ENCODE data around the gene UST.
"Not testable (repeated sequence)": the region's sequence is repeated elsewhere in the genome, so short reads cannot be mapped to it uniquely, and the experiment has no call there.

Gene UST

DNA sequence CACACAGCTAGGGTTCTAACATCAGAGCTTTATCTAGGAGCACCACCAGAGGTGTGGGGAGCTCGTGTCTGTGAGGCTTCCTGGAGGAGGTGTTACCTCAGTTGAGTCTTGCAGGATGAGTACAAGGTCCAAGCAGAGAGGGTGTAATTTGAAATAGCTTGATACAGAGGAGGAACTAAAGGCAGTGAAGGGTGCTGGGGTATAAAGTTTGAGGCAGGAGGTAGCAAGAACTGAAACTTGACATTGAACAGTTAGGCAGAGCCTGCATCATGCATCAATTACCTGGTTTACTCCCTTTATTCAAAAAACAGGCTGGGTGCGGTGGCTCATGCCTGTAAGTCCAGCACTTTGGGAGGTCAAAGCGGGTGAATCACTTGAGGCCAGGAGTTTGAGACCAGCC is 241.2 kb downstream of the UST start:
- no peak for DNase-seq (ENCODE audit: low spot score)
- Mint-ChIP-seq H3K27me3 (ENCODE audit: low read depth) (peaks cover 19% of the 10 kb centered on the region), H3K36me3 (ENCODE audit: low read depth) (no peaks in the 10 kb centered on the region), H3K27ac (no peak overlapping the region), H3K9me3 (no peaks in the 10 kb centered on the region), H3K4me3 (no peak overlapping the region), H3K4me1 (ENCODE audit: low read depth) (peaks cover 1% of the 10 kb centered on the region)

DNA sequence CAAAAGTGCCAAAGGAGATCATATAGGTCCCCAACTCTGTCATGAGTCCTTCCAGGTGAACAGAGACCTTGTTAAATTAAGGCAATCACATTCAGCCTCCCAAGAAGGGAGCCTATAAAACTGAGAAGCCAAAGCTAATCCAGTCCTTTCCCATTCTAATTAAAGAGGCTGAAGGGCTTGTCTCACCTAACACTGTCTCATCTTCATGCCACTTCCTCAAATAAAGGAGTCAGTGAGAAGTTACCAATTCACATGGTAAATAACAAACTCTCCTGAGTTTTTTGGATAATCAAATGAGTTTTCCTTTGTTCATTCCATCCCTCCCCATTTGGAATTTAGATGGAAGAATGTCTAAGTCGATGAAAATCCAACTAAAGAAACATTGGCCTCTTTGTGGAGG is 242.8 kb downstream of the UST start:
- Mint-ChIP-seq H3K27me3 (ENCODE audit: low read depth) (peaks cover 19% of the 10 kb centered on the region), H3K9me3 (no peaks in the 10 kb centered on the region), H3K4me1 (ENCODE audit: low read depth) (peaks cover 1% of the 10 kb centered on the region), H3K27ac (no peak overlapping the region), H3K4me3 (no peak overlapping the region), H3K36me3 (ENCODE audit: low read depth) (no peaks in the 10 kb centered on the region)
- no peak for DNase-seq (ENCODE audit: low spot score)

- Mint-ChIP-seq H3K27ac (no peak overlapping the region), H3K4me3 (no peak overlapping the region), H3K4me1 (ENCODE audit: low read depth) (peaks cover 1% of the 10 kb centered on the region), H3K36me3 (ENCODE audit: low read depth) (no peaks in the 10 kb centered on the region), H3K9me3 (no peaks in the 10 kb centered on the region), H3K27me3 (ENCODE audit: low read depth) (peaks cover 19% of the 10 kb centered on the region)
- no peak for DNase-seq (ENCODE audit: low spot score)
Measured at GRCh38 chr6:148990403-148990802, 243.6 kb downstream of the UST start.

DNA sequence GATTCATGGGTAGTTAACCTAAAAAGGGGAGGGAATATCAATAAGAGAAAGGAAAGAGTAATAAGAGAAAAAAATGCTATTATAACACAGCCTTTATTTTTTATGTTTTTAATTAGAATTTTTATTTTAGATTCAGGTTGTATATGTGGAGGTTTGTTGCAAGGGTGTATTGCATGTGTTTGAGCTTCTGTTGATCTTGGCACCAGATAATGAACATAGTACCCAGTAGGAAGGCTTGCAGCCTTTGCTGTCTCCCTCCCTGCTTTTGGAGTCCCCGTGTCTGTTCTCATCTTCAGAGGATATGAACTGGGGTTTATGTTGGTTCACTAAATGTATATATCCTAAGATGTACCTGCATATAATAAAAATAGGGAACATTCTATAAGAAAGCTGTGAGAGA is 250.0 kb downstream of the UST start:
- Mint-ChIP-seq H3K27ac (no peak overlapping the region), H3K4me1 (ENCODE audit: low read depth) (peaks cover 21% of the 10 kb centered on the region), H3K36me3 (ENCODE audit: low read depth) (peaks cover 4% of the 10 kb centered on the region), H3K4me3 (no peak overlapping the region), H3K27me3 (ENCODE audit: low read depth) (peaks cover 20% of the 10 kb centered on the region), H3K9me3 (peaks cover 18% of the 10 kb centered on the region)
- no peak for DNase-seq (ENCODE audit: low spot score)

DNA sequence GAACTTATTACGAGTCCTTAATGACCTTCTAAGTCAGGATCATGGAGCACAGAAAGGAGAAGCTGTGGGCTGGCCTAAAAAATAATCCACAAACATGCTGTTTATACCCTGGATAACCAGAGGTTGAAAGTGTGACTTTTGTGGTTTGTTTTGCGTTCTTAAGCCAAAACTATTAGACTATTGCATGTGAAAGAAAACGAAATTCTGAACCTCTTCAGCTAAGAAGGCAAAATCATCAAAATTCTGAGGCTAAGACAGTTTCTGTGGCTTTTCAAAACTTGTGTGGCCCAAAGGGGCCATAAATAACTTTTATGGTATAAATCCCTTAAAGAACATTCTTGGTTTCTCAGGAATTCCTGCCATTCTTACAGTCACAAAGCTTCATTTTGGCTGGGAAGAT is 251.0 kb downstream of the UST start:
- peaks cover 22% of the 10 kb centered on the region for H3K9me3 Mint-ChIP-seq
- H3K27ac Mint-ChIP-seq, result no peak overlapping the region
- H3K4me1 Mint-ChIP-seq (ENCODE audit: low read depth), result peaks cover 21% of the 10 kb centered on the region
- no peak overlapping the region for H3K4me3 Mint-ChIP-seq
- H3K27me3 Mint-ChIP-seq (ENCODE audit: low read depth), result peaks cover 20% of the 10 kb centered on the region
- peaks cover 4% of the 10 kb centered on the region for H3K36me3 Mint-ChIP-seq (ENCODE audit: low read depth)
- no peak for DNase-seq (ENCODE audit: low spot score)

DNA sequence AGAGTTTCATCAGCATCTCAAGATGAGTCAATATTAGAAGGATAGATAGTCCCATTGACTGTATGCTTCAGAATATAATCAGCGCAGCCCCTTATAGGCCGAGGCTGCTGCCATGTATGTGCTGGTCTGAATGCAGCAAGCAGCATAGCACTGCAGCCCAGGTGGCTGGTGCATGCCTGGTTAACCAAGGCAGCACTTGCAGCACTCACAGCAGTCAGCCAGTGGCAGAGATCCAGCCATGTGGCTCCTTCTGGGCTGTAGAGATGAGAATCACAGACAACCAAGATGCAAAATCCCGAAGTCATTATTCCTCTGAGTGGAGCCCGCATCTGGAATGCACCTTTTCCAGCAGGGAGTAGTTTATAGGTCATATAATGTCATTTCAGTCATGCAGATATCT is 251.9 kb downstream of the UST start:
- H3K9me3 Mint-ChIP-seq, result peaks cover 22% of the 10 kb centered on the region
- peaks cover 4% of the 10 kb centered on the region for H3K36me3 Mint-ChIP-seq (ENCODE audit: low read depth)
- no peak overlapping the region for H3K27ac Mint-ChIP-seq
- peaks cover 20% of the 10 kb centered on the region for H3K27me3 Mint-ChIP-seq (ENCODE audit: low read depth)
- DNase-seq (ENCODE audit: low spot score), result no peak
- H3K4me1 Mint-ChIP-seq (ENCODE audit: low read depth), result peaks cover 21% of the 10 kb centered on the region
- H3K4me3 Mint-ChIP-seq, result no peak overlapping the region

- no peak for DNase-seq (ENCODE audit: low spot score)
- Mint-ChIP-seq H3K27ac (no peak overlapping the region), H3K9me3 (peaks cover 22% of the 10 kb centered on the region), H3K4me3 (no peak overlapping the region), H3K36me3 (ENCODE audit: low read depth) (peaks cover 4% of the 10 kb centered on the region), H3K27me3 (ENCODE audit: low read depth) (peaks cover 20% of the 10 kb centered on the region), H3K4me1 (ENCODE audit: low read depth) (peaks cover 21% of the 10 kb centered on the region)
Measured at GRCh38 chr6:148999501-148999900, 252.7 kb downstream of the UST start.

DNA sequence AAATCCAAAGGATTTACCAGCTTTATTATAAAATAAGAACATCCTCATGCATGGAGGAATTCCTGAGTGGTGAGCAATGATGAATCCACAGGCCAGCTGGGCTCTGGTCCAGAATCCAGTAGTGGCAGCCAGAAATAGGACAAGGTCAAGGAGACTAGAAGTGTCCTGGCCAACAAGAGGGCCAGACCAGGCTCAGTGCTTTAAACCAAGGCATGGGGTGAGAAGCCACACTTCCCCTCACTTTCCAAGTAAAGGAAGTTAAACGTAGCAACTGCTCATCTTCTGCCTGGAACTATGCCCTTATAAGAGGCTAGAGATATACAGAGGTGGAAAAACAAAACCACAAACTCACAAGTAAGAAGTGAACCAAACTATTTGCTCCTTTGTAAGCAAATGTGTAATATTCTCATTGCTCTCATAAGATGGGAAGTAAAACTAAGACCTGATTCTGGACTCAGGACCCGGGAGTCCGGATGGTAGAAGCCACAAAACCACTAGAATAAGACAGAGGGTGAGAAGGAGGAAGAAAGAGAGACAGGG is 253.2 kb downstream of the UST start:
- no peak for DNase-seq (ENCODE audit: low spot score)
- Mint-ChIP-seq H3K4me1 (ENCODE audit: low read depth) (peaks cover 21% of the 10 kb centered on the region), H3K4me3 (peak overlapping the region; percentile 55), H3K9me3 (peaks cover 22% of the 10 kb centered on the region), H3K36me3 (ENCODE audit: low read depth) (peaks cover 4% of the 10 kb centered on the region), H3K27ac (peak overlapping the region; percentile 4), H3K27me3 (ENCODE audit: low read depth) (peaks cover 20% of the 10 kb centered on the region)

DNA sequence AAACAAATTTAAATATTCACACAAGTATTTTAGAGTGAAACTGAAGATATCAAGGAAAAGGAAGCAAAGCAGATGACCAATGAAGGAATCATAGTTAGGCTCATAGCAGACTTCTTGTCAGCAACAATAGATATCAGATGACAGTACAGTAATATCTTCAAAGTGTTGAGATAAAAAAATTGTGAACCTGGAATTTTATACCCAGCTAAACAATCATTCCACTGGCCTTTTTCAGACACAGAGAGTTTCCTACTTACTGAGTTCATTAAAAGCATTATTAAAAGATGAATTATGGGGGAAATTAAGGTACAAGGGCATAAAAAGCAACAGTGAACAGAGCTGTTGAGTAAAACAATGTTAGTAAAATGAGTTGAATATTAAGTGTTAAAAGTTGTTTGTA is 254.6 kb downstream of the UST start:
- Mint-ChIP-seq H3K9me3 (peaks cover 26% of the 10 kb centered on the region), H3K4me3 (no peak overlapping the region), H3K27ac (no peak overlapping the region), H3K36me3 (ENCODE audit: low read depth) (peaks cover 4% of the 10 kb centered on the region), H3K4me1 (ENCODE audit: low read depth) (peaks cover 21% of the 10 kb centered on the region), H3K27me3 (ENCODE audit: low read depth) (peaks cover 14% of the 10 kb centered on the region)
- no peak for DNase-seq (ENCODE audit: low spot score)

- peaks cover 30% of the 10 kb centered on the region for H3K9me3 Mint-ChIP-seq
- no peak for DNase-seq (ENCODE audit: low spot score)
- no peak overlapping the region for H3K27ac Mint-ChIP-seq
- H3K4me1 Mint-ChIP-seq (ENCODE audit: low read depth), result peaks cover 15% of the 10 kb centered on the region
- H3K4me3 Mint-ChIP-seq, result no peak overlapping the region
- H3K27me3 Mint-ChIP-seq (ENCODE audit: low read depth), result peaks cover 8% of the 10 kb centered on the region
- H3K36me3 Mint-ChIP-seq (ENCODE audit: low read depth), result peaks cover 6% of the 10 kb centered on the region
Measured at GRCh38 chr6:149003560-149003959, 256.7 kb downstream of the UST start.

- Mint-ChIP-seq H3K27ac (no peak overlapping the region), H3K4me1 (ENCODE audit: low read depth) (peaks cover 10% of the 10 kb centered on the region), H3K4me3 (no peak overlapping the region), H3K36me3 (ENCODE audit: low read depth) (peaks cover 6% of the 10 kb centered on the region), H3K9me3 (peaks cover 27% of the 10 kb centered on the region), H3K27me3 (ENCODE audit: low read depth) (peaks cover 15% of the 10 kb centered on the region)
- no peak for DNase-seq (ENCODE audit: low spot score)
Measured at GRCh38 chr6:149004664-149005063, 257.8 kb downstream of the UST start.

GRCh38 chr6:149006236-149006635 is 259.4 kb downstream of the UST start:
- not testable (repeated sequence) for H3K4me1 Mint-ChIP-seq (ENCODE audit: low read depth); DNase-seq (ENCODE audit: low spot score); H3K36me3 Mint-ChIP-seq (ENCODE audit: low read depth); H3K4me3 Mint-ChIP-seq; H3K27ac Mint-ChIP-seq
- Mint-ChIP-seq H3K9me3 (peaks cover 16% of the 10 kb centered on the region), H3K27me3 (ENCODE audit: low read depth) (peaks cover 16% of the 10 kb centered on the region)

DNA sequence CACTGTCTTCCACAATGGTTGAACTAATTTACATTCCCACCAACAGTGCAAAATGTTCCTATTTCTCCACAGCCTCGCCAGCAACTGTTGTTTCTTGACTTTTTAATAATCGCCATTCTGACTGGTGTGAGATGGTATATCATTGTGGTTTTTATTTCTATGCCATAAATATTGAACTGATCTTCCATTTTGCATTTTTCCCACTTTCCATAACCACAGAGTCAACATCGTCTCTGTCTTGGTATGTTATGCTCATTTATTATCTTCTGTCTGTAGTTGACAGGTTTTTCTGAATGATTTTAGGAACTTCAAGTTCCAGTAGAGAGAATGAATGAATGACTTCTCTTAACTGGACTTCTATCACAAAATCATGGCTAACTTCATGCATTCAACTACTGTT is 259.8 kb downstream of the UST start:
- DNase-seq (ENCODE audit: low spot score), result no peak

GRCh38 chr6:149007846-149008245 is 261.0 kb downstream of the UST start:
- H3K4me1 Mint-ChIP-seq (ENCODE audit: low read depth), result no peaks in the 10 kb centered on the region
- H3K27me3 Mint-ChIP-seq (ENCODE audit: low read depth), result peaks cover 18% of the 10 kb centered on the region
- peaks cover 8% of the 10 kb centered on the region for H3K9me3 Mint-ChIP-seq
- H3K27ac Mint-ChIP-seq, result no peak overlapping the region
- no peak overlapping the region for H3K4me3 Mint-ChIP-seq
- H3K36me3 Mint-ChIP-seq (ENCODE audit: low read depth), result peaks cover 2% of the 10 kb centered on the region
- DNase-seq (ENCODE audit: low spot score), result no peak

More for the DNA sequence above, 259.8 kb downstream of the UST start:
- peaks cover 2% of the 10 kb centered on the region for H3K36me3 Mint-ChIP-seq (ENCODE audit: low read depth)
- H3K27me3 Mint-ChIP-seq (ENCODE audit: low read depth), result peaks cover 16% of the 10 kb centered on the region
- no peaks in the 10 kb centered on the region for H3K4me1 Mint-ChIP-seq (ENCODE audit: low read depth)
- H3K27ac Mint-ChIP-seq, result no peak overlapping the region
- no peak overlapping the region for H3K4me3 Mint-ChIP-seq
- peaks cover 12% of the 10 kb centered on the region for H3K9me3 Mint-ChIP-seq

DNA sequence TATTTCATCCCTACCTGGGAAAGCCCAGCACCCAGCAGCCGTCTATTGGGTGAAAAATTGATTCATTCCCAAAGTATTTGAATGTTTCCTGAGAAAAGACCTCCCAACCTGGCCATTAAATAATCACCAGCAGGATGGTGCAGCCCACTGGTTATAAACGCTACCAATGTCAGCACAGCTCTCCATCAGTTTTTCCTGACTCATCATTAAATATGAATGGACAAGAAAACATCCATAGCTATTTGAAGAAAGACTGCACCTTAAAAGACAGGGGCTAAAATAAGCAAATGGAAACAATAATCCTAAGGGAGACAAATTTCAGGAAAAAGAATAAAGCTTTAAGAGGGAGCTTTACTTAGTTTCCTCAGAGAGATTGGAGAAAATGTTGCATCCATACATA is 261.9 kb downstream of the UST start:
- no peak overlapping the region for H3K4me3 Mint-ChIP-seq
- H3K27me3 Mint-ChIP-seq (ENCODE audit: low read depth), result peaks cover 18% of the 10 kb centered on the region
- DNase-seq (ENCODE audit: low spot score), result no peak
- no peak overlapping the region for H3K27ac Mint-ChIP-seq
- no peaks in the 10 kb centered on the region for H3K4me1 Mint-ChIP-seq (ENCODE audit: low read depth)
- peaks cover 8% of the 10 kb centered on the region for H3K9me3 Mint-ChIP-seq
- H3K36me3 Mint-ChIP-seq (ENCODE audit: low read depth), result peaks cover 2% of the 10 kb centered on the region

All from T-helper 2 cell treated with Interferon-gamma antibody and Interleukin-4, amounts not matched to agents 5 μg/mL and 100 μg/mL, for 36 hours (primary cell).